Measurements from ENCODE around the gene RAB32. TPM values are rescaled to one million over a fixed set of nuclear protein-coding genes. Genes with fewer than 3 reads are reported as not detected.

RAB32 gene
- total RNA-seq, 2 donors from 2014 or later: 19.8 to 20.5 TPM

DNA sequence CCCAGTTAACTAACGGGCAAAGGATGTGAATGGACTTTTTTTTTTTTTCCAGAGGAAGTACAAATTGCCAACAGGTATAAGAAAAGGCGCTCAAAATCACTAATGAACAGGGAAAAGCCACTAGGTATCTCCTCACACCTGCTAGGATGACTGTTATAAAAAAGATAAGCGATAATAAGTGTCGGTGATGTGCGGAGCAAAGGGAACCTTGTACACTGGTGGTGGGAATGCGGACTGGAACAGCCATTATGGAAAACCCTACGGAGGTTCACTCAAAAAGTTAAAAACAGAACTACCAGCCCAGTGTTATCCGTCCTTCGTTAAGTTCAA, 787 bp upstream of the RAB32 start:
- peak overlapping the region; percentile 64 for H3K27ac Mint-ChIP-seq
- H3K36me3 Mint-ChIP-seq (ENCODE audit: low read depth): peaks cover 2% of the 10 kb centered on the region
- H3K27me3 Mint-ChIP-seq (ENCODE audit: insufficient read depth): no peaks in the 10 kb centered on the region
- Histone ChIP-seq H3K4me3 (ENCODE audit: low read length) (peak overlapping the region; percentile 59), H3K27me3 (ENCODE audit: control insufficient read depth, insufficient read depth, low read length, poor library complexity, severe bottlenecking) (no peaks in the 10 kb centered on the region), H3K36me3 (ENCODE audit: control insufficient read depth, insufficient read depth, low read length) (no peaks in the 10 kb centered on the region), H3K9ac (ENCODE audit: extremely low read depth, low read length, poor library complexity, severe bottlenecking) (no peak overlapping the region), H3K27ac (ENCODE audit: low read depth, low read length) (no peak overlapping the region), H3K9me3 (ENCODE audit: control insufficient read depth, low read length) (no peaks in the 10 kb centered on the region), H3K4me1 (ENCODE audit: control insufficient read depth, insufficient read depth, low read length) (no peaks in the 10 kb centered on the region)
- H3K9me3 Mint-ChIP-seq: no peaks in the 10 kb centered on the region
- WGBS, 2 experiments (ENCODE audit: insufficient coverage in 1 of 2, insufficient read length in 1 of 2): 81 to 85% methylated on average over 7 to 9 of the region's 9 CpGs
- no peak for DNase-seq
- H3K4me3 Mint-ChIP-seq: peak overlapping the region; percentile 47
- TF ChIP-seq, protein P1, sequence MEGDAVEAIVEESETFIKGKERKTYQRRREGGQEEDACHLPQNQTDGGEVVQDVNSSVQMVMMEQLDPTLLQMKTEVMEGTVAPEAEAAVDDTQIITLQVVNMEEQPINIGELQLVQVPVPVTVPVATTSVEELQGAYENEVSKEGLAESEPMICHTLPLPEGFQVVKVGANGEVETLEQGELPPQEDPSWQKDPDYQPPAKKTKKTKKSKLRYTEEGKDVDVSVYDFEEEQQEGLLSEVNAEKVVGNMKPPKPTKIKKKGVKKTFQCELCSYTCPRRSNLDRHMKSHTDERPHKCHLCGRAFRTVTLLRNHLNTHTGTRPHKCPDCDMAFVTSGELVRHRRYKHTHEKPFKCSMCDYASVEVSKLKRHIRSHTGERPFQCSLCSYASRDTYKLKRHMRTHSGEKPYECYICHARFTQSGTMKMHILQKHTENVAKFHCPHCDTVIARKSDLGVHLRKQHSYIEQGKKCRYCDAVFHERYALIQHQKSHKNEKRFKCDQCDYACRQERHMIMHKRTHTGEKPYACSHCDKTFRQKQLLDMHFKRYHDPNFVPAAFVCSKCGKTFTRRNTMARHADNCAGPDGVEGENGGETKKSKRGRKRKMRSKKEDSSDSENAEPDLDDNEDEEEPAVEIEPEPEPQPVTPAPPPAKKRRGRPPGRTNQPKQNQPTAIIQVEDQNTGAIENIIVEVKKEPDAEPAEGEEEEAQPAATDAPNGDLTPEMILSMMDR (conservative IDR thresholded peaks at IDR 0.05): no peak
- H3K4me1 Mint-ChIP-seq: peaks cover 26% of the 10 kb centered on the region

DNA sequence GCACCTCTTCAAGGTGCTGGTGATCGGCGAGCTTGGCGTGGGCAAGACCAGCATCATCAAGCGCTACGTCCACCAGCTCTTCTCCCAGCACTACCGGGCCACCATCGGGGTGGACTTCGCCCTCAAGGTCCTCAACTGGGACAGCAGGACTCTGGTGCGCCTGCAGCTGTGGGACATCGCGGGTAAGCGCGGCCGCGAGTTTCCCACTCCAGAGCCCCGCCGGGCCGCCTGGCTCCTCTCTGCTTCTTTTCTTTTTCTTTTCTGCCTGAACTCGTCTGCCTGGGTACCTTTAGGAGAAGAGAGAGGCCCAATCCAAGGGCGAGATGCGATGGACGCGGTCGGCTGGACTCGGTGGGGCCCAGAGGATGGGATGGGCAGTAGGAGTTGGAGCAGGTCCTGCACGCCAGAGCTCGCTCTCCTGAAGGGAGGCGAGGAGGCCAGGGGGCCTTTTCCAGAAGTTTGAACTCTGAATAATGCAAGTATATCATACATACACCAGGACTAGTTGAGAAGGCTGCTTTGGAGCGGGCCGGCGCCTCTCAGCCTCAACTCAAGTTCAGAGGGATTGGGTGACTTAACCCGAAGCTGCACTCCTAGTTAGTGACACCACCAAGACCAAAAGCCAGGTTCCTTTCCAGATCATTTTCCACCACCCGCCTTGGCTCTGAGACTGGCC, 445 bp downstream of the RAB32 start:
- Histone ChIP-seq H3K4me3 (ENCODE audit: low read length) (peak overlapping the region; percentile 93), H3K27me3 (ENCODE audit: control insufficient read depth, insufficient read depth, low read length, poor library complexity, severe bottlenecking) (no peaks in the 10 kb centered on the region), H3K9ac (ENCODE audit: extremely low read depth, low read length, poor library complexity, severe bottlenecking) (peak overlapping the region; percentile 67), H3K9me3 (ENCODE audit: control insufficient read depth, low read length) (no peaks in the 10 kb centered on the region), H3K4me1 (ENCODE audit: control insufficient read depth, insufficient read depth, low read length) (no peaks in the 10 kb centered on the region), H3K36me3 (ENCODE audit: control insufficient read depth, insufficient read depth, low read length) (peaks cover 10% of the 10 kb centered on the region), H3K27ac (ENCODE audit: low read depth, low read length) (peak overlapping the region; percentile 36)
- Mint-ChIP-seq H3K27me3 (ENCODE audit: insufficient read depth) (no peaks in the 10 kb centered on the region), H3K36me3 (ENCODE audit: low read depth) (peaks cover 11% of the 10 kb centered on the region), H3K9me3 (no peaks in the 10 kb centered on the region), H3K27ac (peak overlapping the region; percentile 96), H3K4me3 (peak overlapping the region; percentile 94), H3K4me1 (peaks cover 30% of the 10 kb centered on the region)
- DNase-seq: peak; percentile 81
- TF ChIP-seq, protein P1 (conservative IDR thresholded peaks at IDR 0.05): no peak
- WGBS, 2 experiments (ENCODE audit: insufficient coverage in 1 of 2, insufficient read length in 1 of 2): 3 to 5% methylated on average over 18 to 33 of the region's 33 CpGs

DNA sequence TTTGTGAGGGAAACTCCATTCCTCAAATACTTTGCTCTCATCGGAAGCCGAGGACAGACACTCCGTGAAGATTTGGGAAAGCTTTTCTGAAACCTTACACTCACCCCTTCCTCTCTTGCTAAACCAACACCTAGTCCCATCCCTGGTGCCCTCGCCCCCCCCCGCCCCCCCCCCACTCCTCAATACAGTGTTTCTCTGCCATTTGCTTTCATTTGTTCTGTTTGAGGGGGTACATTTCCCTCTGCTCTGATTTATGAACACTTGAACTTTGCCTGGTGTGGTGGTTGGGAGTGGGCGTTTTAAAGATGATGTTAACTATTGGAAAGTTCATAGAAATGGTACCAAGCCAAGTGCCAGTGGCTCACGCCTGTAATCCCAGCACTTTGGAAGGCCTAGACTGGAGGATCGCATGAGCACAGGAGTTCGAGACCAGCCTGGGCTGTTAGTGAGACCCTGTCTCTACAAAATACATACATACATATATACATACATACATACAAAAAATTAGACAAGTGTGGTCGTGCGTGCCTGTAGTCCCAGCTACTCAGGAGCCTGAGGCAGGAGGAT, 1.1 kb downstream of the RAB32 start:
- Histone ChIP-seq H3K27ac (ENCODE audit: low read depth, low read length) (peak overlapping the region; percentile 36), H3K9me3 (ENCODE audit: control insufficient read depth, low read length) (no peaks in the 10 kb centered on the region), H3K36me3 (ENCODE audit: control insufficient read depth, insufficient read depth, low read length) (peaks cover 16% of the 10 kb centered on the region), H3K27me3 (ENCODE audit: control insufficient read depth, insufficient read depth, low read length, poor library complexity, severe bottlenecking) (no peaks in the 10 kb centered on the region), H3K9ac (ENCODE audit: extremely low read depth, low read length, poor library complexity, severe bottlenecking) (peak overlapping the region; percentile 67), H3K4me1 (ENCODE audit: control insufficient read depth, insufficient read depth, low read length) (no peaks in the 10 kb centered on the region), H3K4me3 (ENCODE audit: low read length) (peak overlapping the region; percentile 93)
- Mint-ChIP-seq H3K27me3 (ENCODE audit: insufficient read depth) (no peaks in the 10 kb centered on the region), H3K4me3 (peak overlapping the region; percentile 94), H3K9me3 (no peaks in the 10 kb centered on the region), H3K36me3 (ENCODE audit: low read depth) (peaks cover 17% of the 10 kb centered on the region), H3K4me1 (peaks cover 30% of the 10 kb centered on the region), H3K27ac (peak overlapping the region; percentile 96)
- WGBS, 2 experiments (ENCODE audit: insufficient coverage in 1 of 2, insufficient read length in 1 of 2): 66 to 90% methylated on average over 4 to 9 of the region's 11 CpGs
- TF ChIP-seq, protein P1 (conservative IDR thresholded peaks at IDR 0.05): no peak
- peak; percentile 48 for DNase-seq
